GM21529 (cell line): Measurements from ENCODE around the gene PTPN18.
"Not testable (repeated sequence)": the region's sequence is repeated elsewhere in the genome, so short reads cannot be mapped to it uniquely, and the experiment has no call there.

Experiments used
- ATAC-seq: cut with Tn5 transposase; IDR thresholded peaks from one replicate; pipeline ENCODE4 v1.9.1; 2021; ENCODE audit not compliant: unreplicated experiment

The PTPN18 gene

DNA sequence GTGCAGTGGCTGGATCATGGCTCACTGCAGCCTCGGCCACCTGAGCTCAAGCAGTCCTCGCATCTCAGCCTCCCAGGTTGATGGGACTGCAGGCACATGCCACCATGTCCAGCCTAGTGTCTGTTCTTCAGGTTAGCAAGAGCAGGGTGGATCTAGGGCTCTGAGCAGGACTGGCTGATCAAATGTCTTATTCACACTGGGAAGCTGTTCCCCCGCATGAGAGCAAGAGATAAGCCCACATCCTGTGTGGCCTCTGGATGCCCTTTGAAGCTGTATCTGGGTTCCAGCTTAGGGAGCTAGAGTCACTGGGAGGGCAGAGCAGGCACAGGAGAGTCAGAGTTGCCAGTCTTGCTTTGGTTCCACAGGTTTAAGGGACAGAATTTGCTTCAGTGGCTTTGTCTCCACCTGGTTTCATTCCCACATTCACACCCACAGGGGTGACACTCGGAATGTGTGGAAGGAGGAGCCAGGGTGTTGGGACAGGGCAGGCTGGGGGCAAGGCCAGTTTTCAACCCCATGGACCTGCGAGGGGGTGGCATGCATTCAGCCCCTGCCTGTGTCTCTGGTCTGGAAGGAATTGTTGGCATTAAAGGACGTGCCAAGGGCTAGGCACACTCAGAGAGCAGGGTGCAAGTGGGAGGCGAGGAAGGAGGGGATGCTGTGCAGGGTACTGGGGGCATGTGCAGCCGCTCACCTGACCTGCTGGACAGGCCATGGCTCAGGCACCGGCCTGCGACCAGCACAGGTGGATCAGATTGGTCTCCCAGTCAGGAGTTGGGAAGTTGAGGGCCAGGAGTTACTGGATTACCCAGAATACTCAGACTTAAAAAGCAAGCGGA, 24.5 kb downstream of the PTPN18 start:
- ATAC-seq = no peak

DNA sequence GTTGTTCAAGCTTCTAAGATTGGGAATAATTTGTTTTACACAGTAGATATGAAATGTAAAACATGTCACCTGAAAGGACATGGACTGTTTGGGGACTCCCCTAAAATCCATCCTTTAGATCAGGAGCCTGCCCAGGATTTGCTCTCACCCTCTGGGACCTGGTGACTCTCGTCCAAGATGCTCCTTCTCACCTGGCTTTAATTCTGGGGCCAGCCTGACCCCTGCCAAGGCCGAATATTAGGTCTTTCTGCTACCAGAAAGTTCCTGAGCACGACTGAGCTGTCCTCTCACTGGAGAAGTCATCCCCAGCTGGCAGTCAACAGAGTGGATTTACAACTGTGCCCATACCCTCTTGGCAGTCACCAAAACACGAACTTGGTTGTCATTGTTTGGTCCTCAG, 25.3 kb downstream of the PTPN18 start:
- ATAC-seq = no peak

DNA sequence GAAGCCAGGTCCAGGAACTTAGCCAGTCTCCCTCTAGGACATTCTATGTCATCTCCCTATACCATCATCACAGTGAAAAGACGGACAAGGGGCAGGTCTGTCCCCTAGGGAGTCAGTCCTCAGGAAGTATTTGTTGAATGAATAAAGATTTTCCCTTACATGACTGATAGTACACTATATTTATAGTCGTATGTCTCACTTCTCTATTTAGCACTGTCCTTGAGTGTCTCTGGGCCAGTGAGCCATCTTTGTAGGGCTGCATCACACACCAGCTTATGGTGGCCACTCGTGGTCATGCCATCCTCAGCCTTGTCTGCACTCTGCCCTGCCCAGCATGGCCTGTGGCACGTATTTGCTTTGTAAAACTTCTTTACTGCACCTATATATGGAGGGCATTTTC, 25.8 kb downstream of the PTPN18 start:
- peak; percentile 21 for ATAC-seq

DNA sequence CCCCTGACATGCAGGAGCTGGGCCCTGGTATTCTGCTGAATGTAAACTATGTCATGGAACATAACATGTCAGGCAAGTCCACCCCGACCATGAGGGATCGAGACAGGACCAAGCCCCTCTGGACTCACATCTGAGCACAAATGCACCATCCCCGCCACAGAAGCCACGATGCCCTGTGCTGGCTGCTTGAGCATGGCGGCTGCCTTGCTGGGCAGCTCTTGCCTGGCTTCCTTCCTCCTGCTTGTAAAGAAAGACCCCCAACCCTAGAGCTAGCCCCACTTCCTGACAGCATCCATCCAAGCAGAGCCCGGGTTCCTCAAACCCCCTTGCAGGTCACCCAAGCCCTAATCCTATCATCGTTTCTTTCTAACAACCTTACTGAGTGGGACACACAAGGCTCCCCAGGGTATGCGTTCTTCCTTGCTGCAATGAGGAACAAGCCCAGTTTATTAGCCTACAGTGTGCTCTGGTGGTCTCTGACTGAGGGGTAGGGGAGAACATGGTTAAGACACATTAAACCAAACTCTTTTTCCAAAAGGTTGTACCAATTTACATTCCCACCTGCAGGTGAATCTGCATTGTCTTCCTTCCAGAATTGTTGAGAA, 26.6 kb downstream of the PTPN18 start:
- no peak for ATAC-seq

DNA sequence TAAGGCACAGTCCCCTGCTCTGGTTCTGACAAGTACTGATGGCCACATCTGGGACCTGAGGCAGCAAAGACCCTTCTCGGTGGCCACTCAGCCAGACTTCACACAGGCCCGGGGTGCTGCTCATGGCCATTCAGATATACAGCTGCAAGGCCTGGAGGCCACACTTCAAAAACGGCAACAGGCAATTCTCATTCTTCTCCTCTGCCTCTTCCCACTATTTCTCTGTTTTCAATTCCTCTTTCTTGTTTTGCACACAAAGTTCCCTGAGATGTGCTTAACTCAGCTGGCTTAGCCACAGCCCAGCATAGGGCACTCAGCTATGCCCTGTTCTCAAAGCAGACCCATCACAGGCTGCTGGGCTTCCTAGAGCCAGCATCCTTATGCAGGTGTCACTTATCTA, 29.9 kb downstream of the PTPN18 start:
- peak; percentile 62 for ATAC-seq

DNA sequence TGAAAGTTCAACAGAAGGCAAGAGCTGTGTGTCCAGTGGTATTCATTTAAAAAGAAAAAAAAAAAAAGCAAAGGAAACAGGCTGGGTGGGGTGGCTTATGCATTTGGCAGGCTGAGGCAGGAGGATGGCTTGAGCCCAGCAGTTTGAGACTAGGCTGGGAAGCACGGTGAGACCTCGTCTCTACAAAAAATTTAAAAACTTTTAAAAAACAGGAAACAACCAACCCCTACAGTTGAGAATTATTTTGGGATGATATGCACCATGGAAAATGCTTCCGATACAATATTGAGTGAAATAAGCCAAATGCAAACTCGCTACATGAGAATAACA, 31.2 kb downstream of the PTPN18 start:
- ATAC-seq = no peak

DNA sequence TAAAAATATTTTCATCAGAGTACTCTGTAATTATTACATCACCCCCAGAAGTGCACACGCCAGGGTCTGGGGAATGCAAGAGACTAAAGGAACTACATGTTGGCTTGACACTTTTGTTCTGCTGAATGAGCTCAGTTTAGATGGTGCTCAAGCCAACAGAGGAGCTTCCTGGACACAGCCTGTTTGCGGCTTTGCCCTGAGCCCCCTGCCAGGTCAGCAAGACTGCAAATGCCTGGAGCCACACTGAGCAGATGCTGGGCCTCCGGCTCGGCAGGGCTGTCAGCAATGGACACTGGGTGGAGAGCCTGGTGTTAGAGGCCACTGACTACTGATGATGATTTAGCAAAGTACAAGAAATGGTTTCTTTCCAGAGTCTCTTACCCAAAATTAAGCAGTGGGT, 31.9 kb downstream of the PTPN18 start:
- ATAC-seq = no peak

DNA sequence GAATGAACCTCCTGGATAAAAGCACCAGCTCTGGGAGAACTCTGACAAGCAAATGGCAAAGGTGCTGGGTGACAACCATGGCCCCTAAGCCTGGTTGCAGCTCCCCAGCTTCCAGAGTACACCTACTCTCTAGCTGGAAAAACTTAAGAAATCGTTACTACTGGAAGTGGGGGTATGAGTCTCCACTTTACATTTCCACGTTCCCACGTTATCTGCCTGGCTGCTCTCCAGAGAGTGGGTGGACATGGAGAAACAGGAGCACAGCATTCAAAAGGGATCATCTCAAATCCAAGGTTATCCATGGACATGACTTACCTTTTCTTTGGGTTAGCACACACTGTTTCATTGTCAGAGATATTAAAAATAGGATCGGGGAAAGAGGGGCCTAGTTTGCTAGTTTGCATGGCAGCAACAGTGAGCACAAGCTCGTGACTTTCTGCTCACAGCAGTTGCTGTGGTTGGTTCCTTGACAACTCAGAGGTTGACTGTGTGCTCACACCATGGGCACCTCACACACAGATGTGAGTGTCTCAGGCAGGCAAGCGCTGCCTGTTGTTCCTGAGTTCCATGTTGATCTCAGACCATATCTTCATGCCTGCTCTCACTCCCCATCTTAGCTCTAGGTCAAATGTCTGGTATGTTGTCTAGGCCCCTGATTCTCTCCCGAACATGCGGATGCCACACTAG, 32.5 kb downstream of the PTPN18 start:
- no peak for ATAC-seq

DNA sequence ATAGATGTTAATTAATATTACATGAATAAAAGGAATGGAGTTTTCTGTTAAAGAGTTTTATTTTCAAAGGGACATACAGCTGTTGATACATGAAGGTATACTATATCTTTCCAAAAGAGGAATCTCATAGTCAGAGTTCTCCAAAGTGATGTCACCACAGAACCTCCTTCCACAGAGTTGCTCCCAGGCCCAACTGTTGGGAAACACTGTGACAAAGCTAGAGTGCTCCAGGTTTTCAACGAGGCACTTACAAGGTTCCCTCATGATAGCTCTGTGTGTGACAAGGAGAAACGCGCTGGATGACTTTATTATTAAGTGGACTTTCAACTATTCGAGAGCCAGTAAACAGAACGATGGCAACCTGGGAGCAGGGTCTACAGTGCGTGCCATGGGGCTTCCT, 33.5 kb downstream of the PTPN18 start:
- no peak for ATAC-seq

DNA sequence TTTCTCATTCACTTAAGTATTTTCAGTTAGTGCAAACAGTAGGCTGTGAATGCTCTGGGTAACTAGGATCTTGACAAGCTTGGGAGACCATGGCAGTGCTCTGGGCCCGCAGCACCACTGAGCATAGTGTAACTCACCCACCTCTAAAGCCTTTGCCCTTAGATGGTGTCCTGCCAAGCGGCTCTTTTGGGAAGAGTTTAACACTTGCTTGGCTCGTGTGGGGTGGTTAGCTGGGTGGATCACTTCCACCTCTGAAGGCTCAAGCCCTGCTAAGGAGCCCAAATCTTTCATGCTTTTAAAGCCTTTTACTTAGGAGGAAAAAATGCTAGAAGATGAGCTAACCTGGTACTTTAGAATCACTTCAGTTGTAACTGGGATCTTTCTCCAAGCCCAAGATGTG, 33.9 kb downstream of the PTPN18 start:
- no peak for ATAC-seq

DNA sequence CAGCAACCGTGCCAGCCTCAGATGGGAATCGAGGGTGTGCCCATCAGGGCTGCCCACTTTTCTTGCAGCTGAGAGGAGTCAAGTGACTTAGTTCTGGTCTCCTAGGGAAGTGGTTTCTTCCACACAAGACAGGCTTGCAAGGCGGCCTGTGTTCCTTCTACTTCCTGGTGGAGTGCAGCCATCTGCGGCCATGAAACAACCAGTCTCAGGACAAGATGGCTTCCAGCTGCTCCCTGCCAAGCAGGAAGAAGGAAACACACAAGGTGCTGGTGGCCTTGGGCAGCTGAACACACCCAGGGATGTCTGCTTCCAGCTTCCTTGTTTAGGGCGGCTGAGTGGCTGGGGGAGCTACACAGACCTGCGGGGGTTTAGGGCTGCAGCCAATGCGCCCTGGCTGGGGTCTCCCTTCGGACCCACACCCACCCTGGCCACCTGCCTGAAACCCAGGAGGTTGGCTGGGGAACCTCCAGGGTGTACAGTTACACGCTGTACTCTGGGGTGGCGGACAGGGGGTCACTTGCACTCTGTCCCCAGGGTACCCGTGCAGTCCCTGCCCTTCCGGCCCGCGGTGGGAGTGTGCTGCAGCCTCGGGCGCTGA, 34.7 kb downstream of the PTPN18 start:
- ATAC-seq = peak; percentile 18

DNA sequence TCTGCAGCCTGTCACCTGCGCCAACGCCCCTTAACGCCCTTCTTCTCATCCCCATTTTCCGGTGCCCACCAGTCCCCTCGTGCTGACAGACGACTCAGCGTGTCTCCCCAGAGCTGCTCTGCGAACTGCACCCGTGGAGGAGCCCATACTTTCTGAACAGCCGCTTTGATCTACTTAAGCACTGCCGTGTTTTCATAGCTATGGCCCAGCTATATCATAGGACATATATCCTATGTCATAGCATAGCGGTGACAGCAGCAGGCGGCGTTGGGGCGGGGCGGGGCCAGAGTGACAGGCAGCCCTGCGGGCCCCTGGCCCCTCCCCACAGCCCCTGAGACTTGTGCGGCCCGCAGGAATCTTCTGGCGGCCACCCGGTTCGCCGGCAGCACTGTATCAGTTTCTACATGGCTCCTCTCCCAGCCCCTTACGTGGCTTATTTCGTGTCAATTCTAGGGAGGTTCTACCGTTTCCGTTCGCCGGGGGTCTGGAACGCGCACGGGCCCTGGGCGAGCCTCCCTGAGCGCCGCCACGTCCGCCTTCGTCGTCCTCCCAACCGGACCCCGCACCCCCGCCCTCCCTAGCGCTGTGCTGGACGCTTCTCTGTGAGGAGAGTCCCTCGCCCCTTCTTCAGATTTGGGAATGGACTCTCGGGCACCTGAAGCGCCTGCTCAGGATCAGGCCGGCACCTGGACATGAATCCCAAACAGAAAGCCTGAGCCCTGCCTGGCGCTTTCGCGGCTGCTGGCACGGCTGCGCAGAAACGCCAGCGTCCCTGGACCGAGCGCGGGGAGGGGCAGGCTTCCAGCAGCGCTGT, 35.4 kb downstream of the PTPN18 start:
- ATAC-seq = peak; percentile 92

DNA sequence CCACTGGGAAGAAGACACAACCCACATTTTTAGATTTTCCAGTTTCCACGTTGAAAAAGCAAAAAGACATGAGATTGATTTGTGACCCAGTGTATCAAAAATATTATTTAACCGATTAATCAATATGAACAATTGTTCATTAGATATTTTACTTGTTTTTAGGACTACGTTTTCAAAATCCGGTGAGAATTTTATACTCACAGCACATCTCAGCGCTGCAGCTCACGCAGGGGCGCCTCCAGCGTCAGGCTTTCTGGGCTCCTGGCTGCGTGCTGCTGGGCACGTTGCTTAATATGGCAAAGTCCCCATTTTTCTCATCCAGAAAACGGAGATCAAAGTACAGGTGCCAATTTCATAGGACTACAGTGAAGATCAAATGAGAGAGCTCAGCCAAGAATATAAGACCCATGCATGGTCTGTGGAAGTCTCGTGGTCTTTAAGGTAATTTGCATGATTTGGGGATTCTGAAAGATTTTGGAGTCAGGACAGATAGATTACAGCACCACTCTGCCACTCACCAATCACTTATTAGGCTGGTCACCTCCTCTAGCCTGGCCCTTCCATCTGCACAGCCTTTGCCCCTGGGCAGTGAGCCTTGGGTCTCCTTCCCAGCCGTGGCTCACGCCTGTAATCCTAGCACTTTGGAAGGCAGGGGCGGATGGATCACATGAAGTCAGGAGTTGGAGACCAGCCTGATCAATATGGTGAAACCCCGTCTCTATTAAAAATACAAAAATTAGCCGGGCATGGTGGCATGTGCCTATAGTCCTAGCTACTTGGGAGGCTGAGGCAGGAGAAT, 36.2 kb downstream of the PTPN18 start:
- ATAC-seq = no peak

DNA sequence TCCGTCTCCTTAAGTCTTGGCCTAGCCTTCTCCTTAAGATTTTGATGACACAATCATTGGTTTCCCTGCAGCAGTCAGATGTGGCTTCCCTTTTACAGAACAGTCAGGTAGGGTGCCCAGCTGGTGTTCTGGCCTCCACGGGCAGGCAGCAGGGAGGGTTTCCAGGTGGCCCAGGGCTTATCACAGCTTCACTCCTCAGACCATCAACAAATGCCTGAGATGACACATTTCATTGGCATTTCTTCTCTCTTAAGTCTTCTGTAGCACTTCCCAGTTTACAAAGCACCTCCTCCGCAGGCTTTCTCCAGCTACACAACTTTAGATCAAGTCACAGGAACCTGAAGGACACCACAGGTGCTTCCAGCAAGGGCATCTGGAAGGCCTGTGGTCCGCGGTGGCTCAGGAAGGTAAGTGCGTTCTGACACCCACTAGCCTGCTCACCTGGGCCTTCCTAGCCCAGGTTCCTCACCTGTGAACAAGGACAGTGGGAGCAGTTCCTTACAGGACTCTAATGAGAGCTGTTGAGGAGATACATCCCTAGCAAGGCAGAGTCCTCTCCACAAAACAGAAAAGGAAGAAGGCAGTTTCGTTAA, 37.6 kb downstream of the PTPN18 start:
- no peak for ATAC-seq

DNA sequence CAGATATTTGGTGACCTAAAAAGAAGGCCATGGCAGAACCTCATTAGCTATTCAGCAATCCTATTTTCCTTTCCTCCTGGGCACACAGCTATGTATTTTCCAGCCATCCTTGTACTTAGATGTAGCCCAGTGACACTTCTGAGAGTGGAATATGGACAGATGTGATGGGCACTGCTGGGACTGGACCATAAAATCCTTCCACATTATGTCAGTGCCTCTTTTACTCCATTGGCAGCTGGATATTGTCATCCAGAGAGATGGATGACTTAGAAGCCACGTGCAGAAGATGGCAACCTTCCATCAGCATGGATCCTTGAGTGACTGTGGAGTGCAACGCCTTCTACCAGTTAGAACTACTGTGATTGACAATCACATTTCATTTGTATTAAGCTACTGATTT, 50.4 kb downstream of the PTPN18 start:
- ATAC-seq = not testable (repeated sequence)

DNA sequence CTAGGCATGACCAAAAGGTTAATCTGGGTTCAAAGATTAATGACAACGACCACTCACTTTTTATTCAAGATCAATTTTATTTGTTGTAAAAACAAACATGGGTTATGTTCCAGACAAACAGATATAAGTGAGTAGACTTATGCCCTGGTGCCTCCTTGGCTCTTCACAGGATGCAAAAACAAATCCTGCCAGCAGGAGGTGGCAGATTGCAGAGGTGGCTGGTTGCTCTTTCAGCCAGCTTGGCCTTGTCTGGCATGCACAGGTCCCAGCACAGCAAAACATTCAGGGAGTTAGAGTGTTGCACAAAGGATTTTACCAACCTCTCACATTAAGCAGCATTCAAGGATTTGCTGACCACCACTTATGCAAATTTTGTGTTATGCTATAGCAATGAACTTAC, 60.8 kb downstream of the PTPN18 start:
- ATAC-seq = not testable (repeated sequence)

DNA sequence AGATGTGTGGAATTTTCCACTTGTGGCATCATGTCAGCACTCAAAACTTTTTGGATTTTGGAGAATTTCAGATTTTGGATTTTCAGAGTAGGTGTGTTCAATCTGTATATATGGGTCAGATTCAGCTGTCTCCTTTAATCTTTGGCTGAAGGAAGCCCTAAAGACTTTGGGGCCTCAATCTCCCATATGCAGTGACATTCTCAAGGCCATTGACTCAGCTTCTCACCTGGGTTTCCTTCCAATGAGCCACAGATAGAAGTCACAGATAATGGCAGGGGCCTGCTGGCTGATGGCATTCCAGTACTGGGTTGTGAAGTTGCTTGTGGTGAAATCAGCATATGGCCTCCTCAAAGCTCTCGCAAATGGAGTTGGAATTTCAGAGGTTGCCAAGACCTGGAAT, 63.0 kb downstream of the PTPN18 start:
- ATAC-seq = not testable (repeated sequence)
